HG02759 (cell line): ENCODE data around the gene TMEM213.
"Not testable (repeated sequence)": the region's sequence is repeated elsewhere in the genome, so short reads cannot be mapped to it uniquely, and the experiment has no call there.

ENCODE experiments used
- ATAC-seq: cut with Tn5 transposase; IDR thresholded peaks from one replicate; pipeline ENCODE4 v1.9.1; 2021; ENCODE audit warnings: mild to moderate bottlenecking, moderate library complexity; ENCODE audit not compliant: unreplicated experiment

Gene TMEM213

GRCh38 chr7:138796038-138796615 lies 1.7 kb upstream of the TMEM213 start:
- ATAC-seq, result no peak

- not testable (repeated sequence) for ATAC-seq
These were observed 748 bp upstream of the TMEM213 start for GRCh38 chr7:138797046-138797445.

GRCh38 chr7:138798836-138799235 lies 1.0 kb downstream of the TMEM213 start:
- no peak for ATAC-seq

GRCh38 chr7:138799336-138800000 lies 1.7 kb downstream of the TMEM213 start:
- ATAC-seq, result no peak

- no peak for ATAC-seq
These were observed 3.5 kb downstream of the TMEM213 start for GRCh38 chr7:138801256-138801655.

GRCh38 chr7:138802706-138803105 lies 4.9 kb downstream of the TMEM213 start:
- ATAC-seq, result no peak

- no peak for ATAC-seq
These were observed 6.8 kb downstream of the TMEM213 start for GRCh38 chr7:138804618-138805017.

GRCh38 chr7:138809346-138809745 lies 11.6 kb downstream of the TMEM213 start:
- no peak for ATAC-seq

- ATAC-seq, result not testable (repeated sequence)
These were observed 13.5 kb downstream of the TMEM213 start for GRCh38 chr7:138811327-138811726.

GRCh38 chr7:138813945-138814344 lies 16.2 kb downstream of the TMEM213 start:
- ATAC-seq, result no peak

- ATAC-seq, result no peak
These were observed 17.1 kb downstream of the TMEM213 start for GRCh38 chr7:138814816-138815332.

GRCh38 chr7:138816650-138817049 lies 18.9 kb downstream of the TMEM213 start:
- ATAC-seq, result no peak

GRCh38 chr7:138819625-138820024 lies 21.8 kb downstream of the TMEM213 start:
- ATAC-seq, result no peak

GRCh38 chr7:138821912-138822311 lies 24.1 kb downstream of the TMEM213 start:
- ATAC-seq, result no peak

GRCh38 chr7:138822867-138823535 lies 25.2 kb downstream of the TMEM213 start:
- ATAC-seq, result no peak

- no peak for ATAC-seq
These were observed 27.4 kb downstream of the TMEM213 start for GRCh38 chr7:138825049-138825721.

GRCh38 chr7:138828302-138828701 lies 30.5 kb downstream of the TMEM213 start:
- ATAC-seq, result no peak

- no peak for ATAC-seq
These were observed 31.5 kb downstream of the TMEM213 start for GRCh38 chr7:138829335-138829734.

- no peak for ATAC-seq
These were observed 35.2 kb downstream of the TMEM213 start for GRCh38 chr7:138832966-138833365.

- ATAC-seq, result no peak
These were observed 35.8 kb downstream of the TMEM213 start for GRCh38 chr7:138833596-138833995.

GRCh38 chr7:138834583-138834982 lies 36.8 kb downstream of the TMEM213 start:
- ATAC-seq, result no peak
